SK-N-SH treated with all-trans-retinoic acid at 6 μM for 48 hours (cell line): ENCODE results near the gene CRYBG1.

ENCODE experiments used
- ARNTL ChIP-seq: fragments of 450-650 bp; formaldehyde crosslinking; IDR thresholded peaks from 2 replicates; pipeline ENCODE4 v1.5.0; 2020; ENCODE audit warnings: low read depth, mild to moderate bottlenecking, moderate library complexity, borderline replicate concordance
- BACH2 ChIP-seq: fragments of 250-450 bp; sonication (Bioruptor Pico); IDR thresholded peaks from 2 replicates; pipeline ENCODE4 v1.9.0; 2021; ENCODE audit warnings: mild to moderate bottlenecking, borderline replicate concordance
- CREB5 ChIP-seq: fragments of 250-450 bp; sonication (Bioruptor Pico); IDR thresholded peaks from 2 replicates; pipeline ENCODE4 v1.5.1; 2020; ENCODE audit warnings: low read depth, mild to moderate bottlenecking, moderate library complexity
- ESRRG ChIP-seq: fragments of 250-450 bp; sonication (Bioruptor Pico); IDR thresholded peaks from 2 replicates; pipeline ENCODE4 v1.6.1; 2021; ENCODE audit warnings: mild to moderate bottlenecking
- GLIS3 ChIP-seq: fragments of 250-450 bp; sonication (Bioruptor Pico); IDR thresholded peaks from 2 replicates; pipeline ENCODE4 v1.5.0; 2020; ENCODE audit warnings: mild to moderate bottlenecking, moderate library complexity
- RARB ChIP-seq: fragments of 250-450 bp; sonication (Bioruptor Pico); IDR thresholded peaks from 2 replicates; pipeline ENCODE4 v1.8.0; 2021; ENCODE audit warnings: mild to moderate bottlenecking, moderate library complexity
- ZFP3 ChIP-seq: fragments of 250-450 bp; sonication (Bioruptor Pico); IDR thresholded peaks from 2 replicates; pipeline ENCODE4 v1.5.0; 2020; ENCODE audit warnings: mild to moderate bottlenecking, moderate library complexity
- ZFP30 ChIP-seq: fragments of 450-650 bp; formaldehyde crosslinking; IDR thresholded peaks from 2 replicates; pipeline ENCODE4 v1.5.0; 2022; ENCODE audit warnings: mild to moderate bottlenecking, moderate library complexity
- ZNF565 ChIP-seq: fragments of 450-650 bp; formaldehyde crosslinking; conservative IDR thresholded peaks from 2 replicates; pipeline ENCODE4 v1.5.0; 2020; ENCODE audit warnings: low read depth, mild to moderate bottlenecking, moderate library complexity
- ZNF8 ChIP-seq: fragments of 450-650 bp; formaldehyde crosslinking; IDR thresholded peaks from 2 replicates; pipeline ENCODE4 v1.5.0; 2020; ENCODE audit warnings: mild to moderate bottlenecking, moderate library complexity
- TF ChIP-seq, protein P1 (sequence below): fragments of 250-450 bp; sonication (Bioruptor Pico); IDR thresholded peaks from 2 replicates; pipeline ENCODE4 v1.8.0; 2020; ENCODE audit warnings: mild to moderate bottlenecking, moderate library complexity, borderline replicate concordance

DNA sequence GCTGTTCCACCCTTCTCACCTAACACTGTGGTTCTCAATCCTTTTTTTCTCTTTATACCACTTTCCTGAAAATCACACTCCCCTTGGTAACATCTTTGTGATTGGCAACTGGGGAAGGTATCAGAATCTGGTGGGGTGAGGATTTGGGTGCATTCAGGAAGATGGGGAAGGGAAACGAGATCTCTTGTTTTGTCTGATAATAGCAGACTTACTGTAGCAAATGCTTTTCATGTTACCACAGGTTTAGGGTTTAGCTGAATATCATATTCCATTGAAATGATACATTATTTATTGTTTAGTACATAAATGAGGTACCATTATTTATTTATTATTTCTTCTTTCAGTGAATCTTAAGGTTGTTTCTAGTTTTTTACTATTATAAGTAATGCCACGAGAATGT, 168.0 kb downstream of the CRYBG1 start:
- TF ChIP-seq CREB5 (CRISPR knock-in tag) (no peak), BACH2 (no peak), ESRRG (CRISPR knock-in tag) (no peak), ZFP3 (CRISPR knock-in tag) (no peak), ZNF8 (CRISPR knock-in tag) (no peak), ZFP30 (no peak), ZNF565 (CRISPR knock-in tag) (no peak), RARB (CRISPR knock-in tag) (no peak), GLIS3 (CRISPR knock-in tag) (no peak), ARNTL (CRISPR knock-in tag) (no peak)
- TF ChIP-seq, protein P1, sequence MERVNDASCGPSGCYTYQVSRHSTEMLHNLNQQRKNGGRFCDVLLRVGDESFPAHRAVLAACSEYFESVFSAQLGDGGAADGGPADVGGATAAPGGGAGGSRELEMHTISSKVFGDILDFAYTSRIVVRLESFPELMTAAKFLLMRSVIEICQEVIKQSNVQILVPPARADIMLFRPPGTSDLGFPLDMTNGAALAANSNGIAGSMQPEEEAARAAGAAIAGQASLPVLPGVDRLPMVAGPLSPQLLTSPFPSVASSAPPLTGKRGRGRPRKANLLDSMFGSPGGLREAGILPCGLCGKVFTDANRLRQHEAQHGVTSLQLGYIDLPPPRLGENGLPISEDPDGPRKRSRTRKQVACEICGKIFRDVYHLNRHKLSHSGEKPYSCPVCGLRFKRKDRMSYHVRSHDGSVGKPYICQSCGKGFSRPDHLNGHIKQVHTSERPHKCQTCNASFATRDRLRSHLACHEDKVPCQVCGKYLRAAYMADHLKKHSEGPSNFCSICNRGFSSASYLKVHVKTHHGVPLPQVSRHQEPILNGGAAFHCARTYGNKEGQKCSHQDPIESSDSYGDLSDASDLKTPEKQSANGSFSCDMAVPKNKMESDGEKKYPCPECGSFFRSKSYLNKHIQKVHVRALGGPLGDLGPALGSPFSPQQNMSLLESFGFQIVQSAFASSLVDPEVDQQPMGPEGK (CRISPR knock-in tag) = no peak
